NCI-H1930 (cell line): ENCODE results near the gene THG1L.

ENCODE experiments used
- DNase-seq, 2 experiments: peaks; one replicate each; lab custom pipeline; 2025; lab: John Stamatoyannopoulos, UW

The THG1L gene

GRCh38 chr5:157758706-157759105, 27.5 kb downstream of the THG1L start:
- DNase-seq, result no peak

- DNase-seq, result peak; percentile 15 to 26
Observed at GRCh38 chr5:157761690-157762621, 30.7 kb downstream of the THG1L start.

DNA sequence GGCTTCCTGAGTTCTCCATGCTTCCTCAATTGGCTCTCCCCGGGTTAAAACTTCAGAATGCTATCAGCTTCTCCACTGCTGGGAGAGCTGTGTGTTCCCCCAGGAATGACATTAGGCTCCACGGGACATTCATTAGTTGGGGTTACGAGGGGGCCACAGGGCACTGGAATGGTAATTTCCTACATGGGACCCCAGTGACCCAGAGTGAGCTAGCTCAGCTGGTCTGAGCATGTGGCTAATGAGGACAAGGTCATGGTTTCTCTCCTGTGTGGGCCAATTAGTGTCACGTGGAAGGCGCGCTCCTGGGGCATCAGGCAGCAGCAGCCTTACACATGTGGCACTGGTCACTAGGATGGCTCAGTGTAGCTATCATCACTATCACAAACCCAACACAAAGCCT, 33.3 kb downstream of the THG1L start:
- DNase-seq, result no peak

DNA sequence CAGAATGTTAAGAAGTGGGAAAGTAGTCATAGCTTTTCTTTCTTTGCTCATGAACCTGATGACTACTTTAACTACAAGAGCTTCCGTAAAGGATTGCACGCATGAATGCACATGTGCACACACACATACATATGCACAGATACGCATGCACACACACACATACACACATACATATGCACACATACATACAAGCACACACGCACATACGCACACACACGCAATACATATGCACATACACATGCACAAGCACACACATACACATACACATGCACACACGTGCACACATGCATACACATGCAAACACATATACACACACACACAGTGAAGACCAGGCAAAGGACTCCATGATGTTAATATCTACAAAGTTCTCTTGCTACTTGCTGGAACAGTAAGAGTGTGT, 35.2 kb downstream of the THG1L start:
- no peak for DNase-seq

DNA sequence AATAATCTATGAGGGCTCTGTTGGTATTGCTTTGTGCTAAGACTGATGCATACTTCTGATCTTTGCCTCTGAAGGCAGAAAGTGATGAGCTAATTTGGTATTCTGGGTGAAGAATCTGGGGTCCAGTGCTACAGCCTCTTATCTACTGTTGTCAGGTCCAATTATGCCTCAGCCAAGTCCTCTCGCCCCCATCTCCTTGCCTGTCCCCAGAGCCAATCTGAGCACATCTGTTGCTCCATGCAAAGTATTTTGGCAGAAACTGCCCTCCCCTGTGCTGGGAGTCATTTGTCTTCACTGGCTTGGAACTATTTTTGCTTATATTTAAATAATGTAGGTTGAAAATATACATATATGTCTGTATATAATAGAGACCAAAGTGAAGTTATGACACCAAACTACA, 35.7 kb downstream of the THG1L start:
- no peak for DNase-seq

DNA sequence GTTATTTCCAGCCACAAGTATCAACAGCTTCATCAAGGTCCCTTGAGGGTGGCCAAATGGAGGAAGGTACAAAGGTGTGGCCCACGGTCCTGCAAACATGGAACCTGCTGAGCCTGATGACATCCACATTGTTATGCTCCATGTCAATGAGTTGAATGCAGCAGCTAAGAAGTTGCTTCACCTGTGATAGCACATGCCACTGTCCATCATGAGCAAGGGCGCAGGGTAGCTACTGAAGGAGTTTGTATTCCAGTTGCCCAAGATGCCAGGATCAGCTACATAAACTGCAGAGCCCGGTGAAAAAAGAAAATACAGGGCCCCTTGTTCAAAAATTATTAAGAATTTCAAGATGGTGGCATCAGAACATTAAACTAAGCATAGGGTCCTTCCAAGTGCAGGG, 36.5 kb downstream of the THG1L start:
- DNase-seq, result no peak

DNA sequence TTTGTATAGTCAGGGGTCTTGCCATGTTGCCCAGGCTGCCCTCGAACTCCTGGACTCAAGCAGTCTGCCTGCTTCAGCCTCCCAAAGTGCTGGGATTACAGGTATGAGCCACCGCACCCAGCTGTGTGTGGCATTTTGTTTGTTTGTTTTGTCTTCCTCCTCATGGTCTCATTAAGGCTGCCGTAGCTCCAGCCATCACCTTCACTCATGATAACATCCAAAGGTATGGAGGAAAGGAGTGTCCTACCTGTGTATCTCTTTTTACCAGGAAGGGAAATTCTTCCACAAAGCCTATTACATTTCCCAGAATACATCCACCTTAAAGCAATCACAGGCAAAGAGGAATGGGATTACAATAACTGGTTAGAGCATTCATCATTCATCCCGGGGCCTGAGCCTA, 39.4 kb downstream of the THG1L start:
- no peak for DNase-seq

DNA sequence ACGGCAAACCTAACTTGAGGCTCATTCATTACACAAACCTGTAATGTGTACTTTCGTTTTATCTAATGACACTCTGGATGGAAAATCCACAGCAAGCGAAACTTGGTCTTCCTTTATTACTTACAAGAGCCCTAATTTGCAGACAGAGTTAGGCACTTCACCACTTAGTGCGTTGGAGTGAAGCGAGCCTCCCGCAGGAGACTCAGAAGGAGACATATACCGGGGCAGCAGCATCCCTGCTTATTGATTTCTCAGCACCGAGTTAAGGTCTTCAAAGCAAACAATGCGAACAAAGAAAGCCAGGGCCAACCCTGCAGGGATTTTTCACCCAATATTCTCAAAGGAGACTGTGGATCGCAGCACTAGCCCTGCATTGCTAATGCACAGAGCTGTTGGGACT, 40.9 kb downstream of the THG1L start:
- DNase-seq, result no peak

DNA sequence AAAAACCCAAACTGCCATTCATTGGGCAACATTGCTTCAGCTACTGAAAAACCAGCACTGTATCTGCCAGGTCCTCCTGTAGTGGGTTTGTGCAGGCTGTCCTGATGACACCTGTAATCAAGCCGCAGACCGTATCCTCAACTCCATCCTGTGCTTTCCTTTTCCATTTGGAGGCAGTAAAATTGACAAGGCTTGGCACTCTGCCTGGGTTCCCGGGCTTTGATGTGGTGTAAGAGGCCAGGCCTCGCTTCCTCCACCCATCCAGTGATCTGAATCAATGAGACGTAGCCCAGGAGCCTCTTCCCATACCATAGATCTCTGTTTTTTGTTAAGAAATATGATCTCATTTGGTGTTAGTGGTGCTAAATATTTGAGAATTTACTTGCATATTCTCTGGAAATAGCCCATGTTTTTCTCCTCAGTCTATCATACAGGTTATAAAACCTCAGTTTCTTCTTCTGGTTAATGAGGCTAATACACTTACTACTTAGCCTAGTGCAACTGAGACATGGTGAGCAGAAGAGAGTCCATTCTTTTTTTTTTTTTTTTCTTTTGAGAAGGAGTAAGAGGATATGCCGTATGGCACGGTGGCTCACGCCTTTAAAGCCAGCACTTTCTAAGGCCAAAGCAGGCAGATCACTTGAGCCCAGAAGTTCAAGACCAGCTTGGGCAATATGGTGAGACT, 47.0 kb downstream of the THG1L start:
- peak in 1 of 2 experiments; percentile 9 for DNase-seq

- DNase-seq, result no peak
Observed at GRCh38 chr5:157779221-157779620, 48.0 kb downstream of the THG1L start.

- DNase-seq, result no peak
Observed at GRCh38 chr5:157785801-157786200, 54.6 kb downstream of the THG1L start.
